Measurements from ENCODE around the gene NCAM2.

The NCAM2 gene

GRCh38 chr21:21203822-21204339, 205.7 kb downstream of the NCAM2 start:
- TF ChIP-seq CTCF (IDR thresholded peaks at IDR 0.05; ENCODE audit: control insufficient read depth, insufficient read depth, low read depth, low read length, missing control alignments), result no peak
- no peak for DNase-seq (ENCODE audit: low read depth)
- H3K4me3 ChIP-seq (ENCODE audit: control insufficient read depth, low read depth, low read length), result no peak overlapping the region

- TF ChIP-seq CTCF (IDR thresholded peaks at IDR 0.05; ENCODE audit: control insufficient read depth, insufficient read depth, low read depth, low read length, missing control alignments), result no peak
- no peak overlapping the region for H3K4me3 ChIP-seq (ENCODE audit: control insufficient read depth, low read depth, low read length)
- DNase-seq (ENCODE audit: low read depth), result no peak
Measured at GRCh38 chr21:21204366-21204996, 206.3 kb downstream of the NCAM2 start.

- DNase-seq (ENCODE audit: low read depth), result no peak
- no peak for TF ChIP-seq CTCF (IDR thresholded peaks at IDR 0.05; ENCODE audit: control insufficient read depth, insufficient read depth, low read depth, low read length, missing control alignments)
- no peak overlapping the region for H3K4me3 ChIP-seq (ENCODE audit: control insufficient read depth, low read depth, low read length)
Measured at GRCh38 chr21:21205604-21206003, 207.4 kb downstream of the NCAM2 start.

GRCh38 chr21:21210552-21210951, 212.3 kb downstream of the NCAM2 start:
- H3K4me3 ChIP-seq (ENCODE audit: control insufficient read depth, low read depth, low read length), result no peak overlapping the region
- TF ChIP-seq CTCF (IDR thresholded peaks at IDR 0.05; ENCODE audit: control insufficient read depth, insufficient read depth, low read depth, low read length, missing control alignments), result no peak
- no peak for DNase-seq (ENCODE audit: low read depth)

- no peak overlapping the region for H3K4me3 ChIP-seq (ENCODE audit: control insufficient read depth, low read depth, low read length)
- no peak for DNase-seq (ENCODE audit: low read depth)
- no peak for TF ChIP-seq CTCF (IDR thresholded peaks at IDR 0.05; ENCODE audit: control insufficient read depth, insufficient read depth, low read depth, low read length, missing control alignments)
Measured at GRCh38 chr21:21213297-21213696, 215.1 kb downstream of the NCAM2 start.

- TF ChIP-seq CTCF (IDR thresholded peaks at IDR 0.05; ENCODE audit: control insufficient read depth, insufficient read depth, low read depth, low read length, missing control alignments), result no peak
- DNase-seq (ENCODE audit: low read depth), result no peak
- no peak overlapping the region for H3K4me3 ChIP-seq (ENCODE audit: control insufficient read depth, low read depth, low read length)
Measured at GRCh38 chr21:21216047-21216446, 217.8 kb downstream of the NCAM2 start.

Measured in AG09309 (cell line).